Activated CD4-positive, alpha-beta T cell treated with anti-CD3 and anti-CD28 coated beads, Interleukin-2, Interleukin-4, amounts not matched to agents 100 ng/mL and 50 ng/mL, durations not matched to agents 16 hours and 8 hours (primary cell): ENCODE results near the gene CTSC.
"Not testable (repeated sequence)": the region's sequence is repeated elsewhere in the genome, so short reads cannot be mapped to it uniquely, and the experiment has no call there.

Experiments
- DNase-seq: peaks from one replicate; pipeline ENCODE4 v3.0.0-alpha.2; 2020; ENCODE audit warnings: low spot score

The CTSC gene

GRCh38 chr11:88282747-88283515 is 54.6 kb downstream of the CTSC start:
- no peak for DNase-seq

- no peak for DNase-seq
These were observed 56.2 kb downstream of the CTSC start for GRCh38 chr11:88281317-88281712.

- DNase-seq: no peak
These were observed 56.7 kb downstream of the CTSC start for GRCh38 chr11:88280673-88281316.

GRCh38 chr11:88277349-88277915 is 60.1 kb downstream of the CTSC start:
- no peak for DNase-seq

GRCh38 chr11:88275636-88276035 is 61.9 kb downstream of the CTSC start:
- DNase-seq: no peak

- DNase-seq: no peak
These were observed 70.6 kb downstream of the CTSC start for GRCh38 chr11:88266919-88267318.

- DNase-seq: no peak
These were observed 71.4 kb downstream of the CTSC start for GRCh38 chr11:88266157-88266556.

- no peak for DNase-seq
These were observed 78.1 kb downstream of the CTSC start for GRCh38 chr11:88259431-88259830.

- no peak for DNase-seq
These were observed 85.3 kb downstream of the CTSC start for GRCh38 chr11:88252208-88252607.

GRCh38 chr11:88250566-88251242 is 86.8 kb downstream of the CTSC start:
- no peak for DNase-seq

GRCh38 chr11:88249706-88250105 is 87.8 kb downstream of the CTSC start:
- no peak for DNase-seq

GRCh38 chr11:88246696-88247095 is 90.8 kb downstream of the CTSC start:
- DNase-seq: no peak

- not testable (repeated sequence) for DNase-seq
These were observed 92.0 kb downstream of the CTSC start for GRCh38 chr11:88245576-88245975.
